ENCODE data around the gene SH2D6.
A peak's percentile ranks its signal among the peaks of the same experiment; 100 is the strongest.

SH2D6 gene

GRCh38 chr2:85437488-85438200 lies 19.1 kb downstream of the SH2D6 start:
- TF ChIP-seq GATA2 (IDR thresholded peaks at IDR 0.05; ENCODE audit: low read depth, low read length) (no peak), GATA3 (IDR thresholded peaks at IDR 0.05; ENCODE audit: low read depth, low read length) (no peak)

GRCh38 chr2:85438201-85439024 lies 19.9 kb downstream of the SH2D6 start:
- TF ChIP-seq GATA3 (IDR thresholded peaks at IDR 0.05; ENCODE audit: low read depth, low read length) (no peak), GATA2 (IDR thresholded peaks at IDR 0.05; ENCODE audit: low read depth, low read length) (no peak)

- TF ChIP-seq GATA3 (IDR thresholded peaks at IDR 0.05; ENCODE audit: low read depth, low read length) (no peak), GATA2 (IDR thresholded peaks at IDR 0.05; ENCODE audit: low read depth, low read length) (no peak)
Measured at GRCh38 chr2:85439025-85439472, 20.5 kb downstream of the SH2D6 start.

GRCh38 chr2:85439986-85440385 lies 21.5 kb downstream of the SH2D6 start:
- TF ChIP-seq GATA2 (IDR thresholded peaks at IDR 0.05; ENCODE audit: low read depth, low read length): no peak
- no peak for TF ChIP-seq GATA3 (IDR thresholded peaks at IDR 0.05; ENCODE audit: low read depth, low read length)

GRCh38 chr2:85440729-85441128 lies 22.2 kb downstream of the SH2D6 start:
- TF ChIP-seq GATA3 (IDR thresholded peaks at IDR 0.05; ENCODE audit: low read depth, low read length) (no peak), GATA2 (IDR thresholded peaks at IDR 0.05; ENCODE audit: low read depth, low read length) (no peak)

GRCh38 chr2:85441864-85442263 lies 23.4 kb downstream of the SH2D6 start:
- TF ChIP-seq GATA2 (IDR thresholded peaks at IDR 0.05; ENCODE audit: low read depth, low read length): no peak
- no peak for TF ChIP-seq GATA3 (IDR thresholded peaks at IDR 0.05; ENCODE audit: low read depth, low read length)

- TF ChIP-seq GATA2 (IDR thresholded peaks at IDR 0.05; ENCODE audit: low read depth, low read length) (no peak), GATA3 (IDR thresholded peaks at IDR 0.05; ENCODE audit: low read depth, low read length) (no peak)
Measured at GRCh38 chr2:85444629-85445172, 26.2 kb downstream of the SH2D6 start.

GRCh38 chr2:85445316-85446295 lies 27.1 kb downstream of the SH2D6 start:
- no peak for TF ChIP-seq GATA3 (IDR thresholded peaks at IDR 0.05; ENCODE audit: low read depth, low read length)
- 0 out of 2 replicates have a peak, but pooled peaks have one; percentile 14 for TF ChIP-seq GATA2 (IDR thresholded peaks at IDR 0.05; ENCODE audit: low read depth, low read length)

- no peak for TF ChIP-seq GATA2 (IDR thresholded peaks at IDR 0.05; ENCODE audit: low read depth, low read length)
Measured at GRCh38 chr2:85446296-85447221, 28.0 kb downstream of the SH2D6 start.

GRCh38 chr2:85447222-85447585 lies 28.7 kb downstream of the SH2D6 start:
- no peak for TF ChIP-seq GATA2 (IDR thresholded peaks at IDR 0.05; ENCODE audit: low read depth, low read length)
- no peak for TF ChIP-seq GATA3 (IDR thresholded peaks at IDR 0.05; ENCODE audit: low read depth, low read length)

- no peak for TF ChIP-seq GATA2 (IDR thresholded peaks at IDR 0.05; ENCODE audit: low read depth, low read length)
- TF ChIP-seq GATA3 (IDR thresholded peaks at IDR 0.05; ENCODE audit: low read depth, low read length): no peak
Measured at GRCh38 chr2:85448461-85449213, 30.1 kb downstream of the SH2D6 start.

- TF ChIP-seq GATA2 (IDR thresholded peaks at IDR 0.05; ENCODE audit: low read depth, low read length): no peak
- TF ChIP-seq GATA3 (IDR thresholded peaks at IDR 0.05; ENCODE audit: low read depth, low read length): no peak
Measured at GRCh38 chr2:85449214-85449588, 30.7 kb downstream of the SH2D6 start.
